Measurements from ENCODE around the gene ZMYM4. TPM values are rescaled to one million over a fixed set of nuclear protein-coding genes. Genes with fewer than 3 reads are reported as not detected.
A peak's percentile ranks its signal among the peaks of the same experiment; 100 is the strongest.

ZMYM4 gene
- total RNA-seq, 4 donors from 2014 or later: 10.6 to 33.8 (median 25.6) TPM

DNA sequence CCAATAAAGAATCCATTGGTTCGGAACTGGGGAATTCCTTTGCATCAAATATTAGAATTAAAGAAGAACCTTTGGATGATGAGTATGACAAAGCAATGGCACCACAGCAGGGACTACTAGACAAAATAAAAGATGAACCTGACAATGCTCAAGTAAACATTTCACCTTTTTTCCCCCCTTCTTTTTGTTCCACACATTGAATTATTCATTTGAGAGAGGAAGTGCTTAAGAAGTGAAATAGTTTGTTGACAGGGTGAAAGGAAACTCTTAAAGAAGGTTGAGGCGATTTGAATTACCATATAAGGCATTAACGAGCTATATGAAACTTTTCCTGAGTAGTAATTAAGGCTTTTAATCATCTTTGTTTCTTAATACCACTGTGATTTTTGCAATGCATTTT, 93.1 kb downstream of the ZMYM4 start:
- TF ChIP-seq, protein P1, sequence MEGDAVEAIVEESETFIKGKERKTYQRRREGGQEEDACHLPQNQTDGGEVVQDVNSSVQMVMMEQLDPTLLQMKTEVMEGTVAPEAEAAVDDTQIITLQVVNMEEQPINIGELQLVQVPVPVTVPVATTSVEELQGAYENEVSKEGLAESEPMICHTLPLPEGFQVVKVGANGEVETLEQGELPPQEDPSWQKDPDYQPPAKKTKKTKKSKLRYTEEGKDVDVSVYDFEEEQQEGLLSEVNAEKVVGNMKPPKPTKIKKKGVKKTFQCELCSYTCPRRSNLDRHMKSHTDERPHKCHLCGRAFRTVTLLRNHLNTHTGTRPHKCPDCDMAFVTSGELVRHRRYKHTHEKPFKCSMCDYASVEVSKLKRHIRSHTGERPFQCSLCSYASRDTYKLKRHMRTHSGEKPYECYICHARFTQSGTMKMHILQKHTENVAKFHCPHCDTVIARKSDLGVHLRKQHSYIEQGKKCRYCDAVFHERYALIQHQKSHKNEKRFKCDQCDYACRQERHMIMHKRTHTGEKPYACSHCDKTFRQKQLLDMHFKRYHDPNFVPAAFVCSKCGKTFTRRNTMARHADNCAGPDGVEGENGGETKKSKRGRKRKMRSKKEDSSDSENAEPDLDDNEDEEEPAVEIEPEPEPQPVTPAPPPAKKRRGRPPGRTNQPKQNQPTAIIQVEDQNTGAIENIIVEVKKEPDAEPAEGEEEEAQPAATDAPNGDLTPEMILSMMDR (IDR thresholded peaks at IDR 0.05): no peak
- no peak for TF ChIP-seq POLR2A (IDR thresholded peaks at IDR 0.05)
- no peak overlapping the region for H3K27ac ChIP-seq
- DNase-seq: no peak
- WGBS, 2 donors: 71 to 79% methylated on average over 3 of the region's 3 CpGs
- H3K4me3 ChIP-seq: no peak overlapping the region
- H3K9me3 ChIP-seq: no peaks in the 10 kb centered on the region
- intact Hi-C loops (cut with DNase I): no loop called here
- peaks cover 0 to 42% (median 0%) of the 10 kb centered on the region in 3 donors for H3K36me3 ChIP-seq
- no peaks in the 10 kb centered on the region for H3K4me1 ChIP-seq
- H3K27me3 ChIP-seq: no peaks in the 10 kb centered on the region

DNA sequence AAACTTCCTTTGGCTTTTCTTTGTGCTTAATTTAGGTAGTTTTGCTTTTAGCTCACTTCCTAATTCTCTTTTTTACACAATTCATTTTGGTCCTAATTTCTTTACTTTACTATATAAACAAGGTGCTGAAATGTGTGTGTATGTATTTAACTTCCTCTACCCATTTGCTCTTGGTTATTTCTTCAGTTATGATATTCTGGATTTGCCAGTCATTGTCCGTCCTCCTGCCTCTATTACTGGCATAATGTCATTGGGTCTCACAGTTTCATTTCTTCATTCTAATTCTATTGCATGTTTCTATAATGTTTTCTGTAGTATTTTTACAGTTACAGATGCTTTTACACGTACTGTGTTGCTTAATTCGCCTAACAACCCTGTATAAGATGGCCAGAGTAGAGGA, 96.2 kb downstream of the ZMYM4 start:
- H3K4me3 ChIP-seq: no peak overlapping the region
- no peak for DNase-seq
- TF ChIP-seq, protein P1 (IDR thresholded peaks at IDR 0.05): no peak
- TF ChIP-seq POLR2A (IDR thresholded peaks at IDR 0.05): no peak
- H3K27me3 ChIP-seq: no peaks in the 10 kb centered on the region
- no peak overlapping the region for H3K27ac ChIP-seq
- H3K4me1 ChIP-seq: no peaks in the 10 kb centered on the region
- H3K36me3 ChIP-seq: peaks cover 0 to 51% (median 0%) of the 10 kb centered on the region in 3 donors
- no peaks in the 10 kb centered on the region for H3K9me3 ChIP-seq
- intact Hi-C loops (cut with DNase I): no loop called here
- 68 to 88% methylated on average over 3 of the region's 3 CpGs for WGBS, 2 donors

DNA sequence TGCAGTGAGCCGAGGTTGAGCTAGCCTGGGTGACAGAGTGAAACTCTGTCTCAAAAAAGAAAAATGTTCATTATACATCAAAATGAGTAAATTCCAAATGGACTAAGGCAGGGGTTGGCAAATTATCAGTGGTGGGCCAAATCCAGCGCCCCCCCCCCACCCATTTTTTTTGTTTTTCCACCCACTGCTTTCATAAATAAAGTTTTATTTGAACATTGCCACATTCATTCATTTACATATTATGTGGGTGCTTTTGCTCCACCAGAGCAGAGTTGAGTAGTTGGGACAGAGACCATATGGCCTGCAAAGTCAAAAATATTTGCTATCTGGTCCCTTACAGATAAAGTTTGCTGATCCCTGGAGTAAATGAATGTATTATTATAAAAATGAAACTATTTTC, 99.4 kb downstream of the ZMYM4 start:
- Histone ChIP-seq H3K4me1 (peaks cover 0 to 7% (median 0%) of the 10 kb centered on the region in 3 donors), H3K36me3 (peaks cover 0 to 55% (median 0%) of the 10 kb centered on the region in 3 donors), H3K9me3 (no peaks in the 10 kb centered on the region), H3K4me3 (no peak overlapping the region), H3K27ac (no peak overlapping the region), H3K27me3 (no peaks in the 10 kb centered on the region)
- no peak for TF ChIP-seq POLR2A (IDR thresholded peaks at IDR 0.05)
- TF ChIP-seq, protein P1 (IDR thresholded peaks at IDR 0.05): no peak
- intact Hi-C loops (cut with DNase I): no loop called here
- 95 to 100% methylated on average over 2 of the region's 2 CpGs for WGBS, 2 donors
- no peak for DNase-seq

DNA sequence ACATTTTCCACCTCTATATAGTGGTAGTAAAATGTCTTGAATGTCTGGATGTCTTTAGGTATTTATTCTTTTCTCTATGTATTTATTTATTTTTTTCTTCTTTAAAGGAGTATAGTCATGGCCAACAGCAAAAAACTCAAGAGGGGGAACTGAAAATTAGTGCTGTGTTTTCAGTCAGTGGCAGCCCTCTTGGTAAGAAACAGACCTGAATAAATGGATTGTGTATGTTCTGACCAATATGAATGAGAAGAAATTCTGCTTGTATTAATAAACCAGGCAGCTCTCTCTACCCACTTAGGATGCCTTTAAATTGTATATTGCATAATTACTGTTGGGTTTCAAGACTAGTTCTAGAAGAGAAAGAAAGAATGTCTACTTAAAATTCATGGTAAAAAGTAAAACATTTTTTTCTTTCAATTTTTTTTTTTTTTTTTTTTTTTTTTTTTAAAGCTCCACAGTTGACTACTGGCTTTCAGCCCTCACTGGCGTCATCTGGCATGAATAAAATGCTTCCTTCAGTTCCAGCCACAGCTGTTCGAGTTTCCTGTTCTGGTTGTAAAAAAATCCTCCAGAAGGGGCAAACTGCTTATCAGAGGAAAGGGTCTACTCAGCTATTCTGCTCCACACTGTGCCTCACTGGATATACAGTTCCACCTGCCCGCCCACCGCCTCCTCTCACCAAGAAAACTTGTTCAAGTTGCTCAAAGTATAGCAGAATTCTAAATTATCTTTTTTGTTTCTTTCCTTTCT, 101.6 kb downstream of the ZMYM4 start:
- Histone ChIP-seq H3K36me3 (peaks cover 0 to 43% (median 0%) of the 10 kb centered on the region in 3 donors), H3K4me3 (no peak overlapping the region), H3K27ac (peak overlapping the region in 1 of 4 donors; percentile 17), H3K9me3 (no peaks in the 10 kb centered on the region), H3K27me3 (no peaks in the 10 kb centered on the region), H3K4me1 (peaks cover 0 to 7% (median 0%) of the 10 kb centered on the region in 3 donors)
- TF ChIP-seq, protein P1 (IDR thresholded peaks at IDR 0.05): no peak
- TF ChIP-seq POLR2A (IDR thresholded peaks at IDR 0.05): no peak
- intact Hi-C loops (cut with DNase I): no loop called here
- 42 to 50% methylated on average over 4 of the region's 4 CpGs for WGBS, 2 donors
- no peak for DNase-seq

DNA sequence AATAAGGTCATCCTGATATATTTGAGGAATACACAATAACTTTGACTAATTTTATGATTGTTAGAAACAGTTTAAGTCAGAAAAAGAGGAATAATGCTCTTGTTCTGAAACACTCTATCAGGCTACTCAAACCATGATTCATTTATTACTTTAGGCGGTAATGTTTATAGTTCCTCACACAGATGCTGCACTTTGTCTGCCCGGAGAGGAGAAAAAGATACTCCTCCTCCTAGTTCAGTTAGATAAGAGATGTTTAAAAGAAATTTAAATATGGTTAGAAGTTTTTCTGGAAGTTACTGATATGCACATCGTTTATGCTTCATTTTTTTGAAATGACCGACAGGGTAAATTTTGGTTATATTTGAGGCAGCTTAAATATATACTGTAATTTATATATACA, 103.0 kb downstream of the ZMYM4 start:
- Histone ChIP-seq H3K36me3 (peaks cover 0 to 45% (median 0%) of the 10 kb centered on the region in 3 donors), H3K9me3 (no peaks in the 10 kb centered on the region), H3K27me3 (no peaks in the 10 kb centered on the region), H3K27ac (no peak overlapping the region), H3K4me1 (peaks cover 0 to 7% (median 0%) of the 10 kb centered on the region in 3 donors), H3K4me3 (no peak overlapping the region)
- no peak for DNase-seq
- WGBS, 2 donors: 77 to 82% methylated on average over 4 of the region's 4 CpGs
- intact Hi-C loops (cut with DNase I): no loop called here
- no peak for TF ChIP-seq POLR2A (IDR thresholded peaks at IDR 0.05)
- TF ChIP-seq, protein P1 (IDR thresholded peaks at IDR 0.05): no peak

Measured in esophagus squamous epithelium (tissue), 5 donors.